Parietal lobe (tissue), 1 donor: ENCODE data around the gene KCNJ18. TPM values are rescaled to one million over a fixed set of nuclear protein-coding genes. Genes with fewer than 3 reads are reported as not detected.

ENCODE experiments used
- total RNA-seq: library from RNA; depleted of rRNA; stranded (reverse); fragments of >200 nt; gene quantifications from one replicate; pipeline ENCODE4 v1.2.3, GENCODE V29; 2014

Gene KCNJ18
- total RNA-seq: not detected

DNA sequence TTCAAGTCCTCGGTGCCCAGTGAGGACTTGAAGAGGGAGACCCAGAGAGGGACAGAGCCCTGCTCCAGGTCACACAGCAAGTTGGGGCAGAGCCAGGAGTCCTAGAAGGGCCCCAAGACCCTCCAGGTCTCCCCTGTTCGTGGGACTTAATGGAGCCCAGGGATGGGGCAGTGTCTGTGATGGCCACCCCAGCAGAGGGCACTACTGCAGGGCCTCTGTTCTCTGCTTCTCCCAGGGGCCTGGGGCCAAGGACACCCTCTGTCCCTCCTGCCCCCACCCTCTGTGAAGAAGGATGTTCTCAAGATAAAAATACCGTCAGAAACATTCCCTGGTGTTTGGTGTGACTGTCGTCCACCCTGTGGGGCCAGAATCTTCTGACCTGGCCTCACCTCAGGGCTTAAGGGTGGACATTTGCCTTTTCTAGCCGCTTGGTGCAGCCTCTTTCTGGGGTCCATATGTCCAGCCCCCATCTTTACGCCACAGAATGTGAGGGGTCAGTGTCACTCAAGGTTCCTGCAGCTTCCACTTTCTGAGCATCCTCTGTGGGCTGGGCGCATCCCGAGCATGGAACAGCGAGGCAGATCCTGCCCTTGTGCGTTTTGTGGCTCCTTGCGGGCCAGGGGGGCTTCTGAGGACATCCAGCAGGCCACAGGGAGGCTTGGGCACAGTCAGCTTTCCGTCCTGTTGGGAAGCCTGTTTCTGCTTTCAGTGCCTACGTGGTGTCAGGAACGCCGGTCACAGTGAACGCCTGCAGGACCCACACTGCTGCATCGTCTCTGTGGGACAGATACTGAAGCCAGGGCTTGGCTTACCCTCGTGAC, at the start of gene KCNJ18:
Gene KCNJ18, plus strand, starts transcription at position 641 of the 821 bp plus-strand sequence. CDS start 10,264 bp downstream, outside the sequence.

